Measurements from ENCODE around the gene RAD51B.

Gene RAD51B

DNA sequence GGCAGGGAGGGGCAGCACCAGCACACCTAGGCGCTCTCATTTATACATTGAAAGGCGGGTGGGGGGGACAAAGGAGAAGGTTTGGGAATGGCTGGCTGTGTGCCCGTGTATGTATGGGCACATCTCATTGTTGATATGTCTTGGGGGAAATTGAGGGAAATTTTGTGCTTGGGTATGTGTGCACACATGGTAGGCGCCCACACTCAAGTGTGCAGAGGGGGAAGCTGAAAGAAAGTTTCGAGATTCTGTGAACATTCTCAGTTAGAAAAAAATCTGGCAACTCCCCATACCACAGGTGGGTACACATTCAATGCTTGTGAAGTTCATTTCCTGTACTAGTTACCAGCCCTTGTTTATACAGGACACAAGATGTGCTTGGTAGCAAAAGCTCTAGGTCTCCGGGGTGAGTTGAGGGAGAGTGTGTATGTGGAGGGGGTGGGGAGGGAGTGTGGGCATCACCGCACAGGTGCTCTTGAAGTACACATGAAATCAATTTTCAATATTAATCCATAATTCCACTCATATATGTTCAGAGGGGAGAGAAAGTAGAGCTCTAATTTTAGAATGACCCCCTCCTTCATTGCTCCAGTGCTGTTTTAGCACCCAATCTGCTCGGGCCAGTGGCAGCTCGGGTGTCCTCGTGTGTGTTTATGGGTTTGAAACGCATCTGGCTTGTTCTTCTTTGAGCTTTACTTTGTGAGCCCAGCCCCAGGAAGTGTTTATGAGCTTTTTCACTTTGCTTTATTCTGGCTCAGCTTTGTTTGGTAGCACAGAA, 687.3 kb downstream of the RAD51B start:
- DNase-seq: peak in 1 of 2 experiments; percentile 31

DNA sequence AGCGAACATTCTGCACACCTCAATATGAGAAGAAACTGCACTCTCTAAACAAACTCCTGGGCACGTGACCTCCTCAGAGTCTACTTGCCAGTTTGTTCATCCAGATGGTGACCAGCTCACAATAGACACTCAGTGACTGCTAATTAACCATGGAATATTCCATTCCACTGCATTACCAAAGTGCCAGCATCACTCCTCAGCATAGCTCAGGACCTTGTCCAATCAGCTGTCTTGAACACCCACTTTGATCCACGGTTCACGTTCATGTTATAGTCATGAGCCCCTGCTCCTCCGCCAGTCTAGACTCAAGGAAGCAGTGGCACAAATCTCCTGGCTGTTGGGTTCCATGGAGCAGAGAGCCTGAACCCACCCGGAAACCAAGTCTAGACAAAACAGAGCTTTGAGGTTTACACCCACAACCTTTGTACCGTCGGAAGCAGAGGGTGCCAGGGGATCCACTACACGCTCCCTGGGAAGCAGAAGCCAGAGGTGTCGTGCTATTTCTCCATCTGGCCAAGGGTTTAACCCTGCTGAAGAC, 688.0 kb downstream of the RAD51B start:
- DNase-seq: peak in 1 of 2 experiments; percentile 22

DNA sequence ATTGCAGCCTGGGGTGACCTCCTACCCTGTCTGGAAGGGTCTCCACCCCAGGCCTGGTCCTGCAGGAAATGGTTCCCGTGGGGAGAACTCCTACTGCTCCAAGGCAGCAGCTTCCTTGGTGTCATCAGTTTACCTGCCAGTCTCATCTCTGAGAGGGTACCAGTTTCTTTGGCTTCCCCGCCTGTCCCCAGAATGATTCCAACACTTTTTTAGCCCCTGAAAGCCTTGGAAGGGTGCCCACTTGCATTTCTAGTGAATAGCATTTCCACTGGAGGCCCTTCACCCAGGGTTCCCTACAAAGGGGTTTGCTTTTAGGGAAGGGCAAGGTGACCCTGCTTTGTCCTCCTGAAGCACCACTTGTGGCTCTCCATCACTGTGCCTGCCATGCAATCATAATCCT, 689.0 kb downstream of the RAD51B start:
- no peak for DNase-seq

DNA sequence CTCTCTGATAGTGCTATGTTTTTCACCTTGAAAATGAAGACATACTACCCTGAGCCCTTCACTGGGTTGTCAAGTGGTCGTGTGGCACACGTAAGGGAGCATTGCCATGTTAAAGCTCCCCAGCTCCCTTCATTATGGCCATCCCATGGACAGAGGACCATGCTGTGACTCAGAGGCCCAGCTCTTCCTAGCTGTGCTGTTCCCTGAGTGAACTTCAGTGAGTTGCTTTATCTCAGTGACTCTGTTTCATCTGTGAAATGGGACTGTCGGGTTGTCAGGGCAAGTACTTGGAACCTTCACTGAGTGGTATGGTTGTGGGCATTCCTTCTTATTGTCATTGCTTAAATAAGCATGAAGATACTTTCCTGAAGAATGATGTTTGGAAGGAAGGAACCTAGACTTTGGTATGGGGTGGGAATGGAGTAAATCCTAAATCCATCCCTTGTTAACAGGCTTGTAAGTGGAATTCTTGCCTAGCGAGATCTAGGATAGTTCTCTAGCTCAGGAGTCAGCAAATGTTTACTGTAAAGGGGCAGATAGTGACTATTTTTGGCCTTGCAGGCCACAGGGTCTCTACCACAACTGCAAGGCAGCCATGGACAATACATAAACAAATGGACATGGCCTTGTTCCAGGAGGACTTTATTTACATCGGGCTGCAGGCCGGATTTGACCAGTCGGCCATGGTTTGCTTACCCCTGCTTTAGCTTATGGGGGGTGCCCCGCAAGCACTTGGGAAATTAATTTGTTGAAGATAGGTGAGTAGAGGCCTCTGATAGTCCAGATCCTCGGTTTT, 689.8 kb downstream of the RAD51B start:
- DNase-seq: peak in 1 of 2 experiments; percentile 10

DNA sequence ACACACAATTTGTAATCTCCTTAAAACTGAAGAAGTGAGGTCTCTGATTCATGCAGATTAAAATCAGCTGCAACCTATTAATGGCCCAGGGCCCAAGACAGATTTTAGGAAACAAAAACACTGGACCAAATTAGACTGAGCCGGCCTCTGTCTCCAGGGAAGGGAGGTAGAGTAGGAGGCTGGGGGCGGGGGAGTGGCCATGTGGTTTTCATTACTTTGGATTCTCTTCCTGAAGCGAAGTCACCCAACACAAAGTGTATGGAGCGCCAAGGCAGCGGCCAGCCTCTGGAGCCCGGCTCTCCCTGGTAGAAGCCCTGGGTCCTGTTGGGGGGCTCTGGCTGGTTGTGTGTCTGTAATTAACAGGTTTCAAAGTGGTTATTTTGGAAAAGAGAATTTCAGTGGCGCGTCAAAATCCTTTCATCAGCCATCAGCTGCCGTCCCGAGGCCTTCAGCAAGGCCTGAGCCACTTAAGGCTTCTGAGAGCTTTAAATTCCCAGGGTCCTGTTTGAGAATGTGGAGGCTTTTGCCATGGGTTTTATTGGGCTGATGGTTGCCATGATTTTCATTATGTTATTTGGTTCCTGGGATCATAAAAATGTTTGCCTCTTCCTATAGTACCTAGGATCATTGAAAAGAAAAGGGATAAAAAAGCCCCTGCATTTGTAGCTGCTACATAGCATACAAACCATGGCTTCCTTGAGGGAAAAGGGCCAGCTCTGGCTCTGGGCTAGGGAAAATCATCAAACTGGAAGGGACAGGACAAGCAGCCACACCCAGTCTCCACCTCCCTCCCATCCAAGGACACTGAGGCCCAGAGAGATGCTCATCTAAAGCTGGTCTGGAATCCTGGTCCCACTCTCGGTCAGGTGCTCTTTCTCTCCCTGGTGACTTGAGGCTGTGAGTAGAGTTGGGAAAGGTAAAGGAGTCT, 690.9 kb downstream of the RAD51B start:
- no peak for DNase-seq

DNA sequence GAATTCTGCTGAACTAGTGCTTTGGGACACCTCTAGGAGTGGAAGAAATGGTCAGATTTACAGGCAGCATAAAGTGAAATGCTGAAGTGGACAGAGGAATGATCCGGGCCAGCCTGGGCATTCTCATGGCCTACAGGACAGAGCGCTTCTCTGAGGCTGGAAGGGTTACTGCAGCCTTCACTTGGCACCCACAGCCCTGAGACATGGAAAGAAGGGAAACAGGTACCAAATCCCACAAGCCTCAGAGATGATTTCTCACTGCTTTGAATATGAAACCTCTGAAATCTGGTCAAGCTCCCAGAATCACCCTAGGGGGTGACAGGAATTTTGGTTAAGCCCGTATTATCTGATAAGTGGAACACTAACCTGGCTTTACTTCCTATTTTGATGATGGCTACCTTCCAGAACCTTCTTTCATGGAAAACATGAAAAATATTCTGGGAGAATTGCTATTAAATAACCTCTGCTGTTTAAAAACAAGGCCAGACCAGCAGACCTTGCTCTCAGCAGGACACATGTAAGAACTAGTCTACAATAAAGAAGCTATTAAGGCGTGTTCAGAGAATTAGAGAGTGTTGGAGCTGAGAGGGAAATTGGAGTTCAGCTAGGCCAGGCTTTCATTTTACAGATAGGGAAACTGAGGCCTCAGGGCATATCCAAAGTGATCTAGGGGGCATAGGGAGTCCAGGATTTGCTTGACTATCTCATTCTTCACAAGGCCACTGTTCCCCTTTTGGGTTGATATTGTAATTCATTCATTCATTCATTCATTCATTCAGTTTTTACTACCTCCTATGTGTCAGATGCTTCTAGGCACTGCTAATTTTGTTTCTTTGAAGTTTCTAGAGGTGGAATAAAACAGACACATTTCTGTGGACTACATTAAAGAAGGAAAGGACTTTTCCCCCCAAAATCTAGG, 691.8 kb downstream of the RAD51B start:
- DNase-seq: peak in 1 of 2 experiments; percentile 10

DNA sequence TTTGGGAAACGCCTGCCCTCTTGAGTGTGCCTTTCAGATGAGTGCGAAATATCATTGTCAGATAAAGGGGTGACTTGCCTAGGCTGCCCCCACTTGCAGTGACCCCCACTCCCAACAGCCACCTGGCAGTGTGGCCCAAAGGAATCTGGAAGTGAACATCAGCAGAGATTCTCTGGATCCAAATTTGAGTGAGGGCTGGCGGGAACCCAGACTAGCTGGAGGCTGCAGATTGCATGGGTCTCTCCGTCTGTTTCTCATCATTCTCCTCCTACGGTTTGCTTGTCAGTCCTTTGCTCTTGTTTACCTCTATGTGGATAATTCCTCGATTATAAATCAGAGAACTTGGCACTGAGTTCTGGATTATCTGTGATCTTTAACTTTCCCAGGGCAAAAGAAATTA, 692.5 kb downstream of the RAD51B start:
- DNase-seq: peak in 1 of 2 experiments; percentile 4

DNA sequence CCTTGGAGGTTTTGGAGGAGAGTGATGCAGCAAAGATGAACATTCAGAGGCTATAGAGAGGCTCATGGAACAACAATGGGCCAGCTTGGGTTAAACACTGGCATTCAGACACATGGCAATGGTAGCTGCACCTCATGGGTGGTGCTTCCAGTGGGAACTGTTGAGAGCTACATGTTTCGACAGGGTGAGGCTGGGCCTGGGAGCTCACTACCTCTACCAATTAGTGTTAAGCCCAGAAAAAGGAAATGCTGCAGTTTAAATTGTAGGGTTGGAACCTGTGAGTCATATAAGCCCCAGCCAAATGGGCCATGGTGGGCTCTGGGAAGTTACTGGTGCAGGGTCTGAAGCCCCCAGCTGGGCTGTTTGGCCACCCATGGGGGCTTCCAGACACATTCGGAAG, 693.6 kb downstream of the RAD51B start:
- DNase-seq: peak in 1 of 2 experiments; percentile 16

DNA sequence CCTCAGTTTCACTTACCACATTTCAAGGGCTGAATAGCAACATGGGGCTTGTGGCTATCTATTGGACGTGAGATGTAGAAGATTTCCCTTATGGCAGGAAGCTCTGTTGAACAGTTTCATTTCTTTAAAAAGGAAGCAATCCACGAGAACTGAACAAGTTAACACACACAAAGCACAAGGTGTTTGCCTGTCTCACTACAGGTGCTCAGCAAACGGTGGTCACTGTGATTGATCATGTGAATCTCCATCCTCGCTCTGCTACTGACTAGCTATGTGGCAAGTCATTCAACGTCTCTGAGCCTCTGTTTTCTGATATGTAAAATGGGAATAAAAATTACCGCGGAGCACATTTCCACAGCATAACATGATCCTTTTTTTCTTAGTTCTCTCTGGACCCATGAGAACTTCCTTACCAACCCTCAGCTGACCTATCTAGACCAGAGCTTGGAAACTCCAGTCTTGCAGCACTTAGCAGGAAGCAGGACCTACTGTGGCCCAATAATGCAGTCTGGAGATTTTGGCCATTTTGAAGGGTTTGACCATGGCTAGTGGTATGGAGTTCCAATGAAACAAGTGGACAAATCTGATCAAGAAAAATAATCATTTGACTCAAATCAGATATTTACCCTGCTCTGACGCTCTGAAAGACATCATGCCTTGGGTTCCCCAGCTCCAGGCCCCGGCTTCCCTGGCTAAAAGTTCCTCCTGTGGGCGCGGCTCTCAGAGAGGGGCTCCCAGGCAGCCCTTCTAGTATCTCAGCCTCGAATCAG, 694.4 kb downstream of the RAD51B start:
- peak in 1 of 2 experiments; percentile 8 for DNase-seq

DNA sequence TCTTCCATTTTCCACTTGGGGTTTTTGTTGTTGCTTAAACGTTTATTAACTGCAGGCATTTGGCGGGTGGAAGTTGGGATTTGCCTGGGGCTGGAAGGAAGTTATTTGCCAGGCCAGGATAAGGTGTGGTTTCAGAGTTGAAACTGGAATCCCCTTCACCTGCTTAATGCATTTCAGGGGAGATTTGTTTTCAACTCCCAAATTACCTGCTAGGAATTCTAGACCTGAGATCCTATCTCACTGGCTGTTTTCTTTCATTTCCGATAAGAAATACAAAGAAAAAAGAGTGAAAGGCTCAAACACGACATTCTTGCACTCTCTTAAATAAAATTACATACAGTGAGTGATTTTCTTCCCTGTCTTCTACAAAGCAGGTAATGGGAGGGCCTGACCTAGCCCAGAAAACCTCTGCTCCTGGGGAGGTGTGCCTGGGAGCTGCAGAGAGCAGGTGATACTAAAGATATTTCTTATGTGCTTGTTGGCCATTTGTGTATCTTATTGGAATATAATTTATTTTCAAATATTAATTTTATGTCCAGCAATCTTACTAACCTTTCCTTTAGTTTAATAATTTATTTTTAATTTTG, 695.1 kb downstream of the RAD51B start:
- DNase-seq: no peak

DNA sequence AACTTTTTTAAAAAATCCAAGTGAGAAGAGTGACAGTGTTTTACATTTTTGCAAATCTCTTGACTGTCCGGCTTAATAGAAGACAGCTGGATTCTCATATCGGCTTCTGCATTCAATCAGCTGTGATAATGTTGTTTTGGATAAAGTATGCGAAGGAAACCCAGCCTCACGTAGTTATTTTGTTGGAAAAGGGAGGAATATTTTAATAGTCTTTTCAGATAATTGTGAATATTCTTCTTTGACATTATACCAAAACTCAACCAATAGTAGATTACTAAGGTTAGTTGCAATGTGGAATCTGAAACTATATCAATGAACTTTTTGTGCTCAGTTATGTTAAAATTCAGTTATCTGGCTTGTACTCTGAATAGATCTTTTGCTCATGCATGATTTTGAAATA, 696.8 kb downstream of the RAD51B start:
- no peak for DNase-seq

DNA sequence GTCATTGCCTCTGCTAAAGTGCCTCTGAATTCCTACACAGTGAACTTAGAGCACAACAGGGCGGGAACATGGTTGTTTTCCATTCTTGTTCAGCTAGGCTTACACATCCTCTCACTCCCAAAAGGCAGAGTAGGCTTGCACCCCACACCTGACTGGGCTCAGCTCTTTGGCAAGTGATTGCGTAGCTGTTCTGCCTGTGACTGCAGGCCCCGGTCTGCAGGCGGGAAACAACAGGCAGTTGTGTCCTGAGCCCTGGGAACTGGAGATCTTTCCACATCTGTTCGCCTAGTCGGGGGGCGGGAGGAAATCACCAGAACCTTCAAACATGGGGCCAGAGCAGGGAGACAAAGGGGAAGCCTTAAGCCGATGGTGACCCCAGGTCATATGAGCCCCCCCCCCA, 698.6 kb downstream of the RAD51B start:
- no peak for DNase-seq

DNA sequence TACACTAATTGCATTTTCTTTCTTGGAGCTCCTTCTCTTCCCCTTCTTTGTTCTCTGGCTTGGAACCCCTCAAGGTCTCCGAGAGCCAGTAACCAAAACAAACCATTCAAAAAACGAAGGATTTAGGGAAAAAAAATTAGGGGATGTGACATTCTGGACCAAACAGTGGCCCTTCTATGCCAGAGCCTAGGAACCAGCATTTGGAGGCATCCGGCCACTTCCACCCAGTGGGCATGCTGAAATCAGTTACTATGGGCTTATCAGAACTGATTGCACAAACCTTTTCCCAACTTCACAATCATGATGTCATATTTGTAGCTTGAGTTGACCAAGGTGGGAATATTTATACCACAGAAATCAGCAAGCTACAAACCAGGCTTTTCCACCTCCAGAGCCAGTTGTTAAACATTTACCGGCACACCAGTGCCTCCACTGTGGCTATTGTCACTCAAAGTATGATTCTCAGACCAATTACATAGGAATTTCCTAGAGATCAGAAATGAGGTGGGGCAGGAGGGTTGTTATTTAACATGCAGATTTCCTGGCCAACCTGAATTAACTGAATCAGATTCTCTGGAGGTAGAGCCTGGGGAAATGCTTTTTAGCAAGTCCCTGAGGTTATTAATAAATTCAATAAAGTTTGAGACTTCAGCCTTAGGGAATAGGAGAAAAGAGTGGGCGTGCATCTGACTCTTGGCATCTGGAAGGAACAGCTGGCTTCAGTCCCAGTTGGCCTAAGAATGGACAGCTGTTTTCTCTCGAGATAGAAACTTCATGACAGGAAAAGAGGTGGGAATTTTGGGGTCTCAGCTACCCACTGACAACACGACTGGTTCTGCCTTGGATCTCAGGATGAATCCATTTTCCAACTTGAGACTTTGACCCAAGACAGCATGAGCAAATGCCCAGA, 699.4 kb downstream of the RAD51B start:
- DNase-seq: no peak

DNA sequence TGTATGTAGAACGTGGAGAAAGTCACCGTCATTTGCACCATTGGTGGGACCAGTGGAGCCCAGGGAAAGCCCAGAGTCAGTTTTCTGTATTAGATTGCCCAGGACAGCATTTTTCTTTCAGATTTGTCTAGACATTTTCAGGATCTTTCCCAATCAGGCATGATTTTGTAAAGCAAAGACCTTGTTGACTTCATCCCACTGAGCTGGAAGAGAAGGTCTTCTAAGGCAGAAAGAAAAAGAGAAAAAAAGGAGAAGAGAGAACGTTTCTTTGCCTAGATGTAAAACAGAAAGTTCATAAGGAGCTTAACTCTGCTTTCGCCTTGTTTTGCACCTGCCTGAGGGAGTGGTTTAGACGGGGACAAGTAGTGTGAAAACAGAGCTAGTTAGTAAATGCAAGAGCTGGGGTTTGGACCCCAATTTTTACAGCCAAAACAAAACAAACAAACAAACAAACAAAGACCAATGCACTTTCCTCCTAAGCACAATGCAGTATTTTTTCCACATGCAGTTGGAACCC, 700.1 kb downstream of the RAD51B start:
- no peak for DNase-seq

DNA sequence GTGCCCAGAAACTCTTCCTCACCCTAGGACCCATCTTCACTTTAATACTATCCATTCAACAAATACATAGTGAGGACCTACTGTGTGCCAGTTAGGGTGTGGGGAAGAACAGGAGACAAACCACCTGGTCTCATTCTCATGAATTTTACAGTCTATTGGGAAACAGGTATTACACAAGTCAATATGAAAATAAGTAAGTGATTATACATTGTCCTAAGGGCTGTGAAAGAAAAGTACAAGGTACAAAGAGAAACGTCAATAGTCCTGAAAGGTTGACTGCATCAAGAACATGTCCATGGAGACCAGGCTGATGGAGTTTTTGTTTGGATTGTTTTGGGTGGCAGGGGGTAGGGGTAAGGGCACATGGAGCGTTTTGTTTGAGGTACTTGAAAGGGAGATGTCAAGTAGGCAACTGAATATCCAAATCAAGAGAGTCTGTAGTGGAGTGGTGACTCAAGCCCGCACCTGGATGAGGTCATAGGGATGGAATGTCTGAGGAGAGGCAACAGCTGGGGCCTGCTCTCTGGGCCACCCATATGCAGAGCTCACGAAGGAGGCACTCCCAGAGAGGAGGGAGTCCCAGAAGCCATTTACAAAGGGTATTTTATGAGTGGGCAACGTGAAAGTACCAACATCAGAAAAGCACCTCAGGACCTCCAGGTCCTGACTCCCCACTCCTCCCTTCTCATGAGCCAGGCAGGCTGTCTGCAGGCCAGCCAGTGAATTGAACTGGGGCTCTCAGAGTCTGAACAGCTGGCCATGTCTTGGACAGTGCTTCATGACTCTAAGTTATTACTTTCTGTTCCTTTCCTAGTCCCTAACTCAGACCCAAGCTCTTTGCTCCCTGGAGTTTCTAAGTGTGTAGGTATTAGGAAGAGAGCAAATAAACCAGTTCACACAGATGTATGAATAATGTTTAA, 701.3 kb downstream of the RAD51B start:
- no peak for DNase-seq

DNA sequence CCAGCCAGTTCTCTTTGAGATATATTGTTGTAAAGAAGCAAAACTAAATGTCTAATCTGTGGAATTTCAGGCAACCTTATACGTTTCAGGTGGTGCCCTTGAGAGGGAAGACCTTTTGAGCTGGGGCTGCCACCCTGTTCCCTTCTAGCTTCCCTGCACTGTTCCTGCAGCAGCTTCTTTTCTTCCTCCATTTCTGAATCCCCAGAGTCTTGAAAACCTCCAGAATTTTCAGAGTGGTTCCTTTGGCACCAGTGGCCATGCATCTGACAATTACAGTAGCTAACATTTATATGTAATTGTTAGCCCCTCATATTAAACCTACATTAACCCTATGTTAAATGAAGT, 702.0 kb downstream of the RAD51B start:
- DNase-seq: no peak

DNA sequence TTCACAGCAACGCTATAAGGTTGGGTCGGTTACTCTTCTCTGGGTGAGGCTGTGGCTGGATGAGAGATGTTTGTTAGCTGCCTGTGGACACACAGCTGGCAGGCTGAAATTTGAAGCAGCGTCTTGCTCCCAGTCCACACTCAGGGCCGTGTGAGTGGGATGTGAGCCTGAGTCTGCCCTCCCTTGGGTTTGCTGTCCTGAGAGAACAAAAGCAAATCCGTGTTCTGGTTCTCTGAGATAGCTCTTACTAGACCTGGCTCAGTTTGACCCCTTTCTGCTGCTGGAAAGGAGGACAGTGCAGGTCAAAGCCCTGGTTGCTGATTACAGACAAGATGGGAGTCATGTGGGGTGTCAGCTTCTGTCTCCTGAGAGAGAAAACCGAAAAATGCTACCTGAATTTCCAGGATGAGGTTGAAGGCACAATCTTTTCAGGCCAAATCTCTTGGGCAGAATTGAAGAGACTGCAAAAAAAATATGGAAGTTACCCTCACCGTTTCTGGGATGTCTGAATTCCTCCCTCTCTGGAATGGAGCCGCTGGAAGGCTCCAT, 702.5 kb downstream of the RAD51B start:
- no peak for DNase-seq
